SU-DHL-6 (cell line): ENCODE results near the gene MFSD11.

Experiments used
- CTCF ChIP-seq: fragments of 200-600 bp; sonication (generic); IDR thresholded peaks from one replicate; pipeline ENCODE4 v1.5.1; 2017; ENCODE audit warnings: antibody characterized with exemption, mild to moderate bottlenecking, low read length, moderate library complexity; ENCODE audit not compliant: insufficient read depth, poor library complexity, severe bottlenecking
- EZH2phosphoT487 ChIP-seq: fragments of 200-600 bp; sonication (generic), shearing (Covaris generic); conservative IDR thresholded peaks from 2 replicates; pipeline ENCODE4 v1.6.1; 2018; ENCODE audit warnings: mild to moderate bottlenecking, antibody characterized with exemption, low read length, moderate library complexity, mixed read lengths

GRCh38 chr17:76735006-76735405 is 2.9 kb upstream of the MFSD11 start:
- TF ChIP-seq CTCF (no peak), EZH2phosphoT487 (no peak)
